Skin epidermis (tissue), 12 donors: ENCODE data around the gene SLC6A6.
A peak's percentile ranks its signal among the peaks of the same experiment; 100 is the strongest.
"Not testable (repeated sequence)": the region's sequence is repeated elsewhere in the genome, so short reads cannot be mapped to it uniquely, and the experiment has no call there.

ENCODE experiments used
- H3K27ac ChIP-seq, 21 experiments: fragments of 200-600 bp; sonication (generic) in 11 of 21; one replicate each; pipeline ENCODE4 v1.5.0; 2020; ENCODE audit warnings: mild to moderate bottlenecking in 3 of 21, inconsistent platforms in 2 of 21, moderate library complexity in 2 of 21
- H3K4me3 ChIP-seq, 7 experiments: fragments of 200-600 bp; sonication (generic) in 2 of 7; one replicate each; pipeline ENCODE4 v1.5.0; 2020; ENCODE audit warnings: inconsistent platforms in 2 of 7, mild to moderate bottlenecking in 2 of 7, moderate library complexity in 1 of 7

Gene SLC6A6

DNA sequence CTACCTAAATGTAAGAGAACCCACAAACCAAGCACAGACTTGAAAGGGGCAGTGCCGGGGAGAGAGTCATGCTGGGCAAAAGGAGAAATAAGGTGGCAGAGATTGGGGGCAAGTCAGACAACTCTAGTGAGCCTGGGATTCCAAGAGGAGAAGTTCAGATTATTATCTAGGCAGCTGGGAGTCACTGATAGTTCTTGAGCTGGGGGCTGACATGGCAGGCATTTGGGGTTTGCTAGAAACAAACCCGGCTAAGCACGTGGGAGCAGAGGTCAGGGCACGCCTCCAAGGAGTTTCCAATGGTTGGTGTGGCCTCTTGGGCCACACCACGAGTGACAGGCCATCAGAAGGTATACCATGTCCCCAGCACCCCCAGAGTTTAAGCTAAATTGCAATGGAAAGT lies 27.6 kb downstream of the SLC6A6 start:
- Histone ChIP-seq H3K4me3 (no peak overlapping the region), H3K27ac (peak overlapping the region in 14 of 21 experiments; percentile 81 to 99 (median 88))

DNA sequence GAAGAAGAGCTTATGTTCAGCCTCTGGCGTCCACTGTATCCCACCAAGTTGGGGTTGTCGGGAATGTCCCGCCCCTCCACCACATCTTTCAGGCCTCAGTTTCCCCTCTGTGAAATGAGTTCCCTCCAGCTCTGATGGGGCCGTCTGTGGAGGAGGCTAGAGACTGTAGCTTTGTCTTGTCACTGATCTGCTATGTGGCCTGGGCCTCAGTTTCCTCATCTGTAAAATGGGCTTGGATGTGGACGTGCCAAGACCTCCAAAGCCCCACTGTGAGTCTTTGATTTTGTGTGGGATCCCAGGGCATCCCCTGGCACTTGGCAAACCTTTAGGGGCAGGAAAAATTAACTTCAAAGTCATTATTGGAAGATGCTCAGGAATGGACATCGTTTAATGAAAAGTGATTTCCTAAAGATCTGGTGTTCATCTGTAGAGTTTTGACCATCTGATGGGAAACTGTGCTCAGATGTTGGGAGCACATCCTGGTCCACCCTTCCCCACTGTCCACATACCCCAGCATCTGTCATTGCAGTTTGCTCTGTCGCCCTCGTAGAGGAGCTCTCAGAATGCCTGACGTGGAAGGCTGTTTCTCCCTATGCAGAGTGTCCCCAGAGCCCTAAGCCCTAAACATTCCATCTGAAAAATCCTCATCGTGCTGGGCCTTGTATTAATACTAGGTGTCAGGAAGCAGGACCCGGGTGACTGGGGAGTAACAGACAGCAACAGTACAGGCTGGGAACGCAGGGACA lies 28.5 kb downstream of the SLC6A6 start:
- Histone ChIP-seq H3K27ac (peak overlapping the region in 20 of 21 experiments; percentile 56 to 99 (median 86)), H3K4me3 (peak overlapping the region in 1 of 7 experiments; percentile 0)

- H3K4me3 ChIP-seq: peak overlapping the region in 1 of 7 experiments; percentile 0
- peak overlapping the region in 20 of 21 experiments; percentile 56 to 99 (median 86) for H3K27ac ChIP-seq
Observed at GRCh38 chr3:14431452-14431916, 29.1 kb downstream of the SLC6A6 start.

DNA sequence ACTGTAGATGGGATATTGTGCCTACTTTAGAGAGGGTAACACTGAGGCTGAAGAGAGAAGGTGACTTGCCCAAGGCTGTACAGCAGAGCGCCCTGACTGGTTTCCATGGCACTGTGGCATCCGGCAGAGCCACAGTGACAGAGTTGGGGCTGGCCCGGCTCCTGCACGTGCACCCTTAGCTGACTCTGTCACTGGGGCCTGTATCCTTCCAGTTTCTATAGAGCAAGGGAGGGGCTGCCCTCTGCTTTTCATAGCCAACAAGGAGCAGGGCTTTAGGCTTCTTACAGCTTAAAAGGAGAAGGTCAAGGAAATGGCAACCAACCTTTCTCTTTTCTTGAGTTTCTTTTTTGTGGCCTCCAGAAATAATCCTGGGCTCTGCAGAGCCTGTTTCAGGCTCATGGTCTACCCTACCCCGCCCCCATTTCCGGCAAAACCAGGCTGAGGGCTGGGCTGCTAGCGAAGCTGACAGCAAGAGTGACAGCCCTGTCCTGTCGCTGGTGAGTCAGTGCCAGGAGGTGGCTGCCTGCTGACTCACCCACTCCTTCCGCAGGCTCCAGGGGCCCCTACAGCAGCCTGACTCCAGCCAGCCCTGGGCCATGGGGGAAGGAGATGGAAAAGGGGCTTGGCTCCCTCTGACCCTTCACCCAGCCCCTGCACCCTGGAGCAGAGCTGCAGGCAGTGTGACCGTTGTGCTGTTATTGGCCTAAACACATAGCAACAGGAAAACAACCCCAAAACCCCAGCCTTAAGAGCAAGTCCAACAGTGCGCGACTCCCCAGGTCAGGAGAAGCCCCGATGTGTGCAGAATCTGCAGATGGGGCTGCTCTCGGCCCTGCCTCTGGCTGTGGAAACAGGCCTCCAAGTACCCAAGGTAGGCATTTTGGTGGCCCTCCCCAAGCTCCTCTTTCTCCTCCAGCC lies 29.8 kb downstream of the SLC6A6 start:
- H3K4me3 ChIP-seq: peak overlapping the region in 2 of 7 experiments; percentile 8 to 15
- peak overlapping the region; percentile 14 to 99 (median 85) for H3K27ac ChIP-seq

GRCh38 chr3:14433106-14433505 lies 30.7 kb downstream of the SLC6A6 start:
- no peak overlapping the region for H3K4me3 ChIP-seq
- H3K27ac ChIP-seq: peak overlapping the region in 20 of 21 experiments; percentile 48 to 99 (median 86)

DNA sequence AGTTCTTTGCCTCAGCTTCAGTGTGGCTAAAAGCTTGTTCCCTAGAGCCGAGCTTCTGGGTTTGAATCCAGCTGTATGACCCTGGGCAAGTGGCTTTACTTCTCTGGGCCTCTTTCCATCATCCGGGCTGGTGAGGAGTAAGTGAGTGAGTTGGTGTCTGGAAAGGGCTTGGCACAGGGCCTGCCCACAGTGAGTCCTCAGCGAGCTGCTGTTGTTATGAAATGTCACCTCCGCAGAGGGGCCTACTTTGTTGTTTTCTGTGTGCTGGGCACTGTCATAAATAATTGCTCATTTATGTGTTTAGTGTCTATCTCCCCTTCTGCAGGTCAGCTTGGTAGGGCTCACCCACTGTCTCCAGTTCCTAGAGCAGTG lies 31.7 kb downstream of the SLC6A6 start:
- Histone ChIP-seq H3K4me3 (no peak overlapping the region), H3K27ac (peak overlapping the region in 20 of 21 experiments; percentile 27 to 99 (median 83))

GRCh38 chr3:14434498-14435151 lies 32.2 kb downstream of the SLC6A6 start:
- Histone ChIP-seq H3K4me3 (no peak overlapping the region), H3K27ac (peak overlapping the region in 19 of 21 experiments; percentile 54 to 99 (median 85))

GRCh38 chr3:14435175-14436014 lies 33.0 kb downstream of the SLC6A6 start:
- peak overlapping the region in 19 of 21 experiments; percentile 54 to 99 (median 85) for H3K27ac ChIP-seq
- no peak overlapping the region for H3K4me3 ChIP-seq

DNA sequence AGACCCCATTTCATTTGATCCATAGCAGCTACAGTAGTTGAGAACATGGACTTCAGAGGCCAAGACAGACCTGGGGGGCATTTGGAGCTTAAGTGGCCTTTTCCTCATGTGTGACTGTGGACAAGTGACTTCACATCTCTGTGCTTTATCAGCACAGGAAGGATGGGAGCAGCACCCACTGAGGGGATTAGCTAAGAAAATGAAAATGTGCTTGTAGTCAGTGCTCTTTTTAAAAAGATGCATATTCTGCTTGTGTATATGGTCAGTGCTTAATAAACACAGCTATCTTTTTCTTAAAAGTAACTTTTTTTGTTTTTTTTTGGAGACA lies 34.5 kb downstream of the SLC6A6 start:
- peak overlapping the region in 4 of 21 experiments; percentile 17 to 99 (median 42) for H3K27ac ChIP-seq
- no peak overlapping the region for H3K4me3 ChIP-seq

DNA sequence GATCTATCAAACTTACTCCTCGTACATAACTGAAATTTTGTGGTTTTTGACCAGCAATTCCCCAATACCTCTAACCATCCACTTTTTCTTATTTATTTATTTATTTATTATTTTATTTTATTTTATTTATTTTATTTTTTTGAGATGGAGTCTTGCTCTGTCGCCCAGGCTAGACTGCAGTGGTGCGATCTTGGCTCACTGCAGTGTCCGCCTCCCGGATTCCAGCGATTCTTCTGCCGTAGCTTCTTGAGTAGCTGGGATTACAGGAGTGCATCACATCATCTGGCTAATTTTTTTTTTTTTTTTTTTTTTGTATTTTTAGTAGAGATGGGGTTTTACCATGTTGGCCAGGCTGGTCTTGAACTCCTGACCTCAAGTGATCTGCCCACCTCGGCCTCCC lies 35.3 kb downstream of the SLC6A6 start:
- H3K4me3 ChIP-seq, H3K27ac ChIP-seq: not testable (repeated sequence)

DNA sequence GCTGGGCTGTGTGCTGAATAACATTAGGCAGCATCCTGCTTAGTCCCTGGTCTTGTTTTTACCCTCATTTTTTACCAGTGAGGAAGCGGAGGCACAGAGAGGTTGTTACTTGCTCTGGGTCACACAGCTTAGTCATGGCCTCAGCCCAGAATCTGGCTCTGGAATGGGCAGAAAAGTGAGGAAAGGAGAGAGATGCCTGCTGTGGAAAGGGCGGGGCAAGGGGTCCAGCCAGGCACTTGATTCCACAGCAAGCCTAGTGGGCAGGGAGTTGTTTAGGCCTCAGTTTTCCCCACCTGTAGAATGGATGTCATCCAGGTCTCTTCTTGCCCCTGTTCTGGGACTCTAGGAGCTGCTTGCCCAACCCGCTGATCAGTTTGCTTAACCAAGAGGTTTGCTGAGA lies 35.9 kb downstream of the SLC6A6 start:
- Histone ChIP-seq H3K27ac (peak overlapping the region in 5 of 21 experiments; percentile 14 to 36 (median 27)), H3K4me3 (no peak overlapping the region)

DNA sequence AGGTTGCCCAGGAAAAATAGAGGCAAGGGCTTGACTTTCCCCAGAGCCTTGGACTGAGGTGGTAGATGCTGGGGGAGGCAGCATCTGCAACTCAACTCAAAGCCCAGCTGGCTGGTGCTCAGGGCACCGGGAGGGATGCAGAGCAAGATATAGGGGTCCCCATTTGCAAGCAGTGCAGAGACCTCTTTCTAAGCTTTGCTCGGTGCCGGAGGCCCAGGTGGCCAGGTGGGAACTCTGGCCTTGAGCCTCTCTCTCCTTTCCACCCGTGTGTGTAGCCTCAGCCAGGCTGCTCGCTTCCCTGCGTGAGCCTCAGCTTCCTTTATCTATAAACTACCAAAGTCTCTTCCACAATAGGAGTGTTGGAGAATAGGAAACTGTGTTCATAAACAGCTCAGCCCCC lies 36.5 kb downstream of the SLC6A6 start:
- H3K27ac ChIP-seq: peak overlapping the region in 9 of 21 experiments; percentile 11 to 59 (median 19)
- H3K4me3 ChIP-seq: no peak overlapping the region

GRCh38 chr3:14439501-14440167 lies 37.2 kb downstream of the SLC6A6 start:
- H3K4me3 ChIP-seq: no peak overlapping the region
- H3K27ac ChIP-seq: peak overlapping the region in 7 of 21 experiments; percentile 11 to 59 (median 15)

DNA sequence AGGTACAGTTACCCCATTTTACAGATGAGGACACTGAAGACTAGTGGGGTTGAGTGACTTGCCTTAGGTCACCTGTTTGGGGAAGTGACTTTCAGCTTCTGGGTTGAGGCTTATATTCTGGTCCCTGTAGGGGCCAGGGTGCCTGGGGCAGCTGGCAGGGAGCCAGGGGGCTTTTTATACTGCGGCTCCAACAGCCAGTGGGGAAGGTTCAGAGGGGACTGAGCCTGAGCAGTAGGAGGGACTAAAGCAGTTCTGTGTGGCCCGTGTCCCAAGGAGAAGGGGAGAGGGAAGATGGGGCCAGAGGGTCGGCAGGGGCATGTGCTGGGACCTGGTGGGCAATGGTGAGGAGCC lies 37.7 kb downstream of the SLC6A6 start:
- Histone ChIP-seq H3K4me3 (no peak overlapping the region), H3K27ac (no peak overlapping the region)

- H3K27ac ChIP-seq: peak overlapping the region in 1 of 21 experiments; percentile 35
- no peak overlapping the region for H3K4me3 ChIP-seq
Observed at GRCh38 chr3:14440531-14441239, 38.3 kb downstream of the SLC6A6 start.

GRCh38 chr3:14441240-14441919 lies 39.0 kb downstream of the SLC6A6 start:
- H3K4me3 ChIP-seq: no peak overlapping the region
- H3K27ac ChIP-seq: peak overlapping the region in 9 of 21 experiments; percentile 3 to 54 (median 35)

DNA sequence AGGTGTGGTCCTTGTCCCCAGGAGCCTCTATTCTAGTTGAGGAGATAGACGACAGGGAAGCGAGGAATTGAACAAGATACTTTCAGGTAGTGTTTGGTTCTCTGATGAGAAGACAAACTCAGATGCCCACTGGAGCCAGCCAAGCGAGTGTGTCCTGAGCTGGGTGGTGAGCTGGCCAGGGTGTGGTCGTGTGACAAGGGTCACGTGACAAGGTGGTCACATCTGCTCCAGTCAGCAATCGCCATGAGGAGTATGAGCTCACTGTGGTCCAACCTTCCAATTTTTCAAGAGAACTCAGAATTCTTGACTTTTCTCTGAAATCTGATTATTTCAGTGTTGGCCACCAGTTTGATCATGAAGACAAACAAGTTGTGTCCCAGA lies 39.5 kb downstream of the SLC6A6 start:
- Histone ChIP-seq H3K27ac (peak overlapping the region in 8 of 21 experiments; percentile 3 to 54 (median 36)), H3K4me3 (no peak overlapping the region)
